Tibial artery (tissue), 4 donors: ENCODE results near the gene PRDM5.
"Not testable (repeated sequence)": the region's sequence is repeated elsewhere in the genome, so short reads cannot be mapped to it uniquely, and the experiment has no call there.

Experiments
- DNase-seq, 2 donors: peaks; one replicate each; pipeline ENCODE4 v3.0.0-alpha.2; 2019
- H3K27ac ChIP-seq, 2 donors: fragments of 200-600 bp; sonication (generic) in 1 of 2; 1 replicate in 1 of 2; 2 replicates in 1 of 2; pipeline ENCODE4 v1.5.1; 2018 to 2019; ENCODE audit warnings: mild to moderate bottlenecking in 1 of 2
- H3K27me3 ChIP-seq, 2 donors: fragments of 200-600 bp; sonication (generic) in 1 of 2; one replicate each; pipeline versions ENCODE4 v1.5.1 to v1.6.0; 2016 to 2019
- H3K36me3 ChIP-seq, 3 donors: fragments of 200-600 bp; sonication (generic) in 2 of 3; one replicate each; pipeline ENCODE4 v1.5.1; 2016 to 2019; ENCODE audit warnings: mild to moderate bottlenecking in 2 of 3
- H3K4me1 ChIP-seq, 4 donors: fragments of 200-600 bp; sonication (generic) in 2 of 4; 1 replicate in 3 of 4; 2 replicates in 1 of 4; pipeline ENCODE4 v1.5.1; 2016 to 2019
- H3K4me3 ChIP-seq, 2 donors: fragments of 200-600 bp; sonication (generic) in 1 of 2; 1 replicate in 1 of 2; 2 replicates in 1 of 2; pipeline ENCODE4 v1.5.1; 2018 to 2019; ENCODE audit warnings: mild to moderate bottlenecking in 2 of 2
- H3K9me3 ChIP-seq, 3 donors: fragments of 200-600 bp; sonication (generic) in 1 of 3; one replicate each; pipeline ENCODE4 v1.5.1; 2016 to 2019
- intact Hi-C: fragments of 100-400 bp; cut with DNase I; formaldehyde crosslinking; loops from one replicate; pipeline ENCODE4 v1.15.0; 2023; ENCODE audit warnings: low total_unique reads
- TF ChIP-seq, protein P1 (sequence below), 2 experiments: fragments of 200-600 bp in 1 of 2; fragments of 450-650 bp in 1 of 2; IDR thresholded peaks; one replicate each; pipeline ENCODE4 v1.5.1; 2017 to 2019; ENCODE audit warnings: antibody characterized with exemption in 2 of 2, mild to moderate bottlenecking in 1 of 2, moderate library complexity in 1 of 2

The PRDM5 gene

GRCh38 chr4:120749445-120750151 lies 172.9 kb downstream of the PRDM5 start:
- DNase-seq = no peak
- H3K4me3 ChIP-seq = no peak overlapping the region
- intact Hi-C loops = no loop called here

DNA sequence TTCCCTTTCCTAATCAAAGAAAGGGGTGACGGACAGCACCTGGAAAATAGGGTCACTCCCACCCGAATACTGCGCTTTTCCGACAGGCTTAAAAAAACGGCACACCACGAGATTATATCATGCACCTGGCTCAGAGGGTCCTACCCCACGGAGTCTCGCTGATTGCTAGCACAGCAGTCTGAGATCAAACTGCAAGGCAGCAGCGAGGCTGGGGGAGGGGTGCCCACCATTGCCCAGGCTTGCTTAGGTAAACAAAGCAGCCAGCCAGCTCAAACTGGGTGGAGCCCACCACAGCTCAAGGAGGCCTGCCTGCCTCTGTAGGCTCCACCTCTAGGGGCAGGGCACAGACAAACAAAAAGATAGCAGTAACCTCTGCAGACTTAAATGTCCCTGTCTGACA lies 180.9 kb downstream of the PRDM5 start:
- H3K9me3 ChIP-seq, DNase-seq, intact Hi-C loops: not testable (repeated sequence)

More at GRCh38 chr4:120749445-120750151, 172.9 kb downstream of the PRDM5 start:
- Histone ChIP-seq H3K36me3 (peaks cover 10 to 26% (median 17%) of the 10 kb centered on the region in 3 donors), H3K9me3 (peaks cover 0 to 6% (median 5%) of the 10 kb centered on the region in 3 donors), H3K27me3 (no peaks in the 10 kb centered on the region), H3K4me1 (no peaks in the 10 kb centered on the region), H3K27ac (no peak overlapping the region)
- TF ChIP-seq, protein P1, sequence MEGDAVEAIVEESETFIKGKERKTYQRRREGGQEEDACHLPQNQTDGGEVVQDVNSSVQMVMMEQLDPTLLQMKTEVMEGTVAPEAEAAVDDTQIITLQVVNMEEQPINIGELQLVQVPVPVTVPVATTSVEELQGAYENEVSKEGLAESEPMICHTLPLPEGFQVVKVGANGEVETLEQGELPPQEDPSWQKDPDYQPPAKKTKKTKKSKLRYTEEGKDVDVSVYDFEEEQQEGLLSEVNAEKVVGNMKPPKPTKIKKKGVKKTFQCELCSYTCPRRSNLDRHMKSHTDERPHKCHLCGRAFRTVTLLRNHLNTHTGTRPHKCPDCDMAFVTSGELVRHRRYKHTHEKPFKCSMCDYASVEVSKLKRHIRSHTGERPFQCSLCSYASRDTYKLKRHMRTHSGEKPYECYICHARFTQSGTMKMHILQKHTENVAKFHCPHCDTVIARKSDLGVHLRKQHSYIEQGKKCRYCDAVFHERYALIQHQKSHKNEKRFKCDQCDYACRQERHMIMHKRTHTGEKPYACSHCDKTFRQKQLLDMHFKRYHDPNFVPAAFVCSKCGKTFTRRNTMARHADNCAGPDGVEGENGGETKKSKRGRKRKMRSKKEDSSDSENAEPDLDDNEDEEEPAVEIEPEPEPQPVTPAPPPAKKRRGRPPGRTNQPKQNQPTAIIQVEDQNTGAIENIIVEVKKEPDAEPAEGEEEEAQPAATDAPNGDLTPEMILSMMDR (IDR thresholded peaks at IDR 0.05) = no peak

GRCh38 chr4:120736312-120736711 lies 186.2 kb downstream of the PRDM5 start:
- H3K27ac ChIP-seq = no peak overlapping the region
- peaks cover 0 to 6% (median 0%) of the 10 kb centered on the region in 3 donors for H3K36me3 ChIP-seq
- no peak overlapping the region for H3K4me3 ChIP-seq
- DNase-seq = no peak
- TF ChIP-seq, protein P1 (IDR thresholded peaks at IDR 0.05) = no peak
- no peaks in the 10 kb centered on the region for H3K27me3 ChIP-seq
- intact Hi-C loops = no loop called here
- H3K9me3 ChIP-seq = no peaks in the 10 kb centered on the region
- H3K4me1 ChIP-seq = no peaks in the 10 kb centered on the region

More for the DNA sequence above, 180.9 kb downstream of the PRDM5 start:
- not testable (repeated sequence) for H3K36me3 ChIP-seq, H3K27ac ChIP-seq, H3K4me3 ChIP-seq, H3K27me3 ChIP-seq, H3K4me1 ChIP-seq

- intact Hi-C loops = no loop called here
- Histone ChIP-seq H3K4me1 (no peaks in the 10 kb centered on the region), H3K27ac (no peak overlapping the region), H3K27me3 (no peaks in the 10 kb centered on the region), H3K4me3 (no peak overlapping the region), H3K36me3 (peaks cover 0 to 6% (median 0%) of the 10 kb centered on the region in 3 donors), H3K9me3 (no peaks in the 10 kb centered on the region)
- DNase-seq = no peak
- TF ChIP-seq, protein P1 (IDR thresholded peaks at IDR 0.05) = no peak
Observed at GRCh38 chr4:120733968-120734367, 188.6 kb downstream of the PRDM5 start.

DNA sequence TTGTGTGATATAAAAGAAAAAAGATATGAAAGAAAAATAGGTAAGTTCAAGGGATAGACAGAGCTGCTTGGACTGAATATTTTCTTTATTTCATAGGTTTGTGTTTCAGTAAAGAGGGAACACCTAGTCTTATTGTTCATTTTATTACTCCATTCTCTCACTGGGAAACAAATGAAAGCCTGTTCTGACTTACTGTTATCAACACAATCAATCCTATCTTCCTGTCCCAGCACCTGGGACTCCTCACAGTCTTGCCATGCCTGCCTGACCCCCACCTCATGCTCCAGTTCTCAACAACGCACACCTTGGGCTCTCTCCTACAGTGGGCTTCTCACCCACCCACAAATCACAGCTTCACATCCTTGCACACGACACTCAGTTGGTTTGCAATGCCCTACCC lies 189.5 kb downstream of the PRDM5 start:
- no peak for DNase-seq
- Histone ChIP-seq H3K27ac (no peak overlapping the region), H3K4me1 (no peaks in the 10 kb centered on the region), H3K9me3 (no peaks in the 10 kb centered on the region), H3K36me3 (peaks cover 0 to 6% (median 0%) of the 10 kb centered on the region in 3 donors), H3K4me3 (no peak overlapping the region), H3K27me3 (no peaks in the 10 kb centered on the region)
- TF ChIP-seq, protein P1 (IDR thresholded peaks at IDR 0.05) = no peak
- intact Hi-C loops = no loop called here

- no peaks in the 10 kb centered on the region for H3K36me3 ChIP-seq
- intact Hi-C loops = no loop called here
- H3K4me3 ChIP-seq = no peak overlapping the region
- TF ChIP-seq, protein P1 (IDR thresholded peaks at IDR 0.05) = no peak
- no peaks in the 10 kb centered on the region for H3K9me3 ChIP-seq
- DNase-seq = no peak
- no peaks in the 10 kb centered on the region for H3K4me1 ChIP-seq
- no peak overlapping the region for H3K27ac ChIP-seq
- no peaks in the 10 kb centered on the region for H3K27me3 ChIP-seq
Observed at GRCh38 chr4:120731561-120731960, 191.0 kb downstream of the PRDM5 start.
